Measurements from ENCODE around the gene ARHGEF7.

DNA sequence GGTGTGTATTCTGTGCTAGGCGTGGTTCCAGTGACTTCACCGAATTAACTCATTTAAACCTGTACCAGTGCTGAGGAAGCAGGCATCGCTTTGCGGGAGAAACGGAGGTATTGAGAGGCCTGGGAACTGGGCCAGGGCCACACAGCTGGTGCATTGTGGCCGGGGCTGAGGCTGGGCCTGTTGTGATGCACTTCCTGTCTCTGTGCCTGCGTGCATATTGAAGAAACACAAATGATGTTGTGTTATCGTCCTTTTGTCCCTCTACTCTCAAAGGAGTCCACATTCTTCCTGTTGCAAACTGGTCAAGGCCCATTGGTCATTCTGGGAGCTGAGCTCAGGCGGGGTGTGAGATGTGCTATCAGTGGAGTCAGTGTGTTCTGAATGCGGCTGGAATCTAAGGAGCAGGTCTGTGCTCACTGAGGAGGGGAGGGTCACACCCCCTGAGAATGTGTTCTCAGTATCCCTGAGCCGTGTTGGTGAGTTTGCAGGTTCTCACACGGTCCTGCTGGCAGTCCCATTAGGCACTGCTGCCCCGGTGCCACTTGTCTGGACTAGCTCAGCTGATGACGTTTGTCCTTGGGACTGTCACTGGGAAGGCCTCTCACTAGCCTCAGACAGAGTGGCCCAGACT, 62.1 kb downstream of the ARHGEF7 start:
- TF ChIP-seq, protein P1, sequence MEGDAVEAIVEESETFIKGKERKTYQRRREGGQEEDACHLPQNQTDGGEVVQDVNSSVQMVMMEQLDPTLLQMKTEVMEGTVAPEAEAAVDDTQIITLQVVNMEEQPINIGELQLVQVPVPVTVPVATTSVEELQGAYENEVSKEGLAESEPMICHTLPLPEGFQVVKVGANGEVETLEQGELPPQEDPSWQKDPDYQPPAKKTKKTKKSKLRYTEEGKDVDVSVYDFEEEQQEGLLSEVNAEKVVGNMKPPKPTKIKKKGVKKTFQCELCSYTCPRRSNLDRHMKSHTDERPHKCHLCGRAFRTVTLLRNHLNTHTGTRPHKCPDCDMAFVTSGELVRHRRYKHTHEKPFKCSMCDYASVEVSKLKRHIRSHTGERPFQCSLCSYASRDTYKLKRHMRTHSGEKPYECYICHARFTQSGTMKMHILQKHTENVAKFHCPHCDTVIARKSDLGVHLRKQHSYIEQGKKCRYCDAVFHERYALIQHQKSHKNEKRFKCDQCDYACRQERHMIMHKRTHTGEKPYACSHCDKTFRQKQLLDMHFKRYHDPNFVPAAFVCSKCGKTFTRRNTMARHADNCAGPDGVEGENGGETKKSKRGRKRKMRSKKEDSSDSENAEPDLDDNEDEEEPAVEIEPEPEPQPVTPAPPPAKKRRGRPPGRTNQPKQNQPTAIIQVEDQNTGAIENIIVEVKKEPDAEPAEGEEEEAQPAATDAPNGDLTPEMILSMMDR (conservative IDR thresholded peaks at IDR 0.05; ENCODE audit: low read length) = no peak
- TF ChIP-seq EZH2phosphoT487 (IDR thresholded peaks at IDR 0.05; ENCODE audit: borderline replicate concordance, low read depth, low read length) = no peak
